ENCODE data around the gene LRMDA. TPM values are rescaled to one million over a fixed set of nuclear protein-coding genes. Genes with fewer than 3 reads are reported as not detected.

LRMDA gene
- polyA plus RNA-seq, 3 donors: 39.8 to 59.6 (median 56.4) TPM

DNA sequence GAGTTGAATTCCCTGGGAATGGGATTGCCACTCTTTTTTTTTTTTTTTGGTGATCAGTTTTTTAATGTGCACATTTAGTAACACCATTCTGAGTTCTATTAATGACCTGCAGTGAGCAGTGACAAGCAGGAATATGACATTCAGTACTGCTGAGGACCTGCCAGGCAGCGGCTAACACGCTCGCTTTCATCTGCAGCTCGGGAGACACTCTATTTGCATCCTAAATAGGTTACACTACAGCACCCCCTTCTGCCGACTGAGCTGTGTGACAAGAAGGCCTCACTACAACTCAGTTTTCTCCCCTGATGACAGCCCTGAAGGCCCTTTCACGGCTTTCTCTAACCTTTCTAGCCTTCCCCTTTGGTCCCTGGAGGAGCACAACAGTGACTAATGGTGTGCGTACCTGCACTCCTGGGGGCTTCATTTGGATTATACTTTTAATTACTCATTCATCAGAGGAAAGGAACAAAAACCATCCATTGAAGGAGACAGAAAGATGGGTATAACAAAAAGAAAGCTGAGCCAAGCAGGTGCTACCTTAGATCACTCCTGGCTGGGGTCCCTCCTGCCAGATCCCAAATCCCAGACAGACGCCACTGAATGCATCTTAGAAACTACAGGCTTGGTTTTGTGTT, 872.4 kb downstream of the LRMDA start:
- intact Hi-C loops (cut with micrococcal nuclease): no loop called here
- peaks cover 0 to 3% (median 0%) of the 10 kb centered on the region in 7 donors for H3K9me3 Mint-ChIP-seq
- DNase-seq: peak; percentile 6 to 16 (median 12)

DNA sequence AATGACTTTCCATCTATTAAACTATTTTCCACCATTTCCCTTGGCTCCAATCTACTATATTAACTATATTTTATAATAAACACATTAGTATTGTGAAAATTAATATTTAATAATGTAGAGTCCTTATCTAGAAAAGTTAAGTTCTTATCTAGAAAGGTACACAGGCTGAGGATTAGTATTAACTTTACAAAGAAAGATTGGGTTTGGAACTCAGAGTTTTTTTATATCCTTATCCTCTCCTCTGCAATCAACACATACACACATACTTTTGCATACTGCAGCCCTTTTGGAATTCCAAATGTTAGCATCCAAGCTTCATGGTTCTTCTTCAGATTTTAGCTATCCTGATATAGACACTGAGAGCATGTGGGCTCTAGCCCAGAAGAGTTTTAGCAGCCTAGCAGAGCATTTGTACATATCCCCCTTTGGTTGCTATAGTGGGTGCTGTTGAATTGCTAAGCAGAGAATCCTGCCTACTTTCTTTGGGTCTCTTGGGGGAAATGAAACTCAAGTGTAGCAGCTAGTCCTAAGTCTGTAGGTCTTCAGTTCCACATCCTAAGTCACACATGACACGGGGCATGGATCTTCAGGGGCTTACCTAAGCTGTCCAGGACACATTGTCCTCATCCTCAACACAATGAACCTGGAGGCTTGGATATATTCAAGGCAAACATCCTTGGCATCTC, 874.6 kb downstream of the LRMDA start:
- H4K20me1 ChIP-seq (ENCODE audit: insufficient read depth, low read length): no peaks in the 10 kb centered on the region
- Mint-ChIP-seq H3K9me3 (peaks cover 0 to 3% (median 0%) of the 10 kb centered on the region in 7 donors), H3K27ac (peak overlapping the region in 5 of 7 donors; percentile 66 to 88 (median 71)), H3K4me1 (peaks cover 44% of the 10 kb centered on the region), H3K27me3 (ENCODE audit: low read depth in 3 of 3) (peaks cover 1 to 5% (median 1%) of the 10 kb centered on the region in 3 donors), H3K36me3 (no peaks in the 10 kb centered on the region), H3K4me3 (no peak overlapping the region)
- no peaks in the 10 kb centered on the region for H3K36me3 ChIP-seq (replicated peaks in 1 of 2; ENCODE audit: control insufficient read depth in 1 of 2, insufficient read depth in 2 of 2, low read length in 2 of 2)
- H3K9ac ChIP-seq (ENCODE audit: insufficient read depth, low read length, poor library complexity, severe bottlenecking): no peak overlapping the region
- peak overlapping the region; percentile 40 for H3K4me2 ChIP-seq (replicated peaks; ENCODE audit: extremely low read depth, low read length, poor library complexity, severe bottlenecking)
- H3K9me3 ChIP-seq (replicated peaks in 1 of 2; ENCODE audit: control insufficient read depth in 1 of 2, insufficient read depth in 1 of 2, low read length in 2 of 2): no peaks in the 10 kb centered on the region
- no peak overlapping the region for H2AFZ ChIP-seq (ENCODE audit: insufficient read depth, low read depth, low read length, poor library complexity, severe bottlenecking)
- H3K4me3 ChIP-seq (replicated peaks in 1 of 3; ENCODE audit: low read depth in 2 of 3, low read length in 3 of 3): peak overlapping the region in 1 of 3 experiments; percentile 7
- no peaks in the 10 kb centered on the region for H3K79me2 ChIP-seq (ENCODE audit: insufficient read depth, low read length)
- H3K4me1 ChIP-seq (ENCODE audit: control insufficient read depth in 1 of 2, insufficient read depth in 2 of 2, low read length in 2 of 2): peaks cover 35 to 38% of the 10 kb centered on the region in 2 donors
- intact Hi-C loops (cut with micrococcal nuclease): no loop called here
- no CpG with 5 or more reads among the region's 1 CpG for WGBS (ENCODE audit: insufficient coverage)
- H3K27me3 ChIP-seq (ENCODE audit: control insufficient read depth in 2 of 2, insufficient read depth in 2 of 2, low read length in 2 of 2): no peaks in the 10 kb centered on the region
- TF ChIP-seq, protein P1, sequence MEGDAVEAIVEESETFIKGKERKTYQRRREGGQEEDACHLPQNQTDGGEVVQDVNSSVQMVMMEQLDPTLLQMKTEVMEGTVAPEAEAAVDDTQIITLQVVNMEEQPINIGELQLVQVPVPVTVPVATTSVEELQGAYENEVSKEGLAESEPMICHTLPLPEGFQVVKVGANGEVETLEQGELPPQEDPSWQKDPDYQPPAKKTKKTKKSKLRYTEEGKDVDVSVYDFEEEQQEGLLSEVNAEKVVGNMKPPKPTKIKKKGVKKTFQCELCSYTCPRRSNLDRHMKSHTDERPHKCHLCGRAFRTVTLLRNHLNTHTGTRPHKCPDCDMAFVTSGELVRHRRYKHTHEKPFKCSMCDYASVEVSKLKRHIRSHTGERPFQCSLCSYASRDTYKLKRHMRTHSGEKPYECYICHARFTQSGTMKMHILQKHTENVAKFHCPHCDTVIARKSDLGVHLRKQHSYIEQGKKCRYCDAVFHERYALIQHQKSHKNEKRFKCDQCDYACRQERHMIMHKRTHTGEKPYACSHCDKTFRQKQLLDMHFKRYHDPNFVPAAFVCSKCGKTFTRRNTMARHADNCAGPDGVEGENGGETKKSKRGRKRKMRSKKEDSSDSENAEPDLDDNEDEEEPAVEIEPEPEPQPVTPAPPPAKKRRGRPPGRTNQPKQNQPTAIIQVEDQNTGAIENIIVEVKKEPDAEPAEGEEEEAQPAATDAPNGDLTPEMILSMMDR (IDR thresholded peaks at IDR 0.05): no peak
- peak overlapping the region in 1 of 2 donors; percentile 60 for H3K27ac ChIP-seq (ENCODE audit: low read depth in 1 of 2, low read length in 2 of 2)
- peak in 2 of 3 donors; percentile 16 to 17 for DNase-seq

More for the DNA sequence above, 872.4 kb downstream of the LRMDA start:
- no peaks in the 10 kb centered on the region for H4K20me1 ChIP-seq (ENCODE audit: insufficient read depth, low read length)
- no peaks in the 10 kb centered on the region for H3K27me3 ChIP-seq (ENCODE audit: control insufficient read depth in 2 of 2, insufficient read depth in 2 of 2, low read length in 2 of 2)
- Mint-ChIP-seq H3K4me1 (peaks cover 36% of the 10 kb centered on the region), H3K36me3 (no peaks in the 10 kb centered on the region), H3K4me3 (no peak overlapping the region), H3K27ac (peak overlapping the region in 1 of 7 donors; percentile 37), H3K27me3 (ENCODE audit: low read depth in 3 of 3) (peaks cover 1 to 2% (median 1%) of the 10 kb centered on the region in 3 donors)
- no peak overlapping the region for H3K4me3 ChIP-seq (replicated peaks in 1 of 3; ENCODE audit: low read depth in 2 of 3, low read length in 3 of 3)
- no peak overlapping the region for H3K27ac ChIP-seq (ENCODE audit: low read depth in 1 of 2, low read length in 2 of 2)
- H2AFZ ChIP-seq (ENCODE audit: insufficient read depth, low read depth, low read length, poor library complexity, severe bottlenecking): no peak overlapping the region
- H3K4me1 ChIP-seq (ENCODE audit: control insufficient read depth in 1 of 2, insufficient read depth in 2 of 2, low read length in 2 of 2): peaks cover 29% of the 10 kb centered on the region in 2 donors
- H3K36me3 ChIP-seq (replicated peaks in 1 of 2; ENCODE audit: control insufficient read depth in 1 of 2, insufficient read depth in 2 of 2, low read length in 2 of 2): no peaks in the 10 kb centered on the region
- no peak overlapping the region for H3K4me2 ChIP-seq (replicated peaks; ENCODE audit: extremely low read depth, low read length, poor library complexity, severe bottlenecking)
- 28% methylated on average over 6 of the region's 8 CpGs for WGBS (ENCODE audit: insufficient coverage)
- no peaks in the 10 kb centered on the region for H3K9me3 ChIP-seq (replicated peaks in 1 of 2; ENCODE audit: control insufficient read depth in 1 of 2, insufficient read depth in 1 of 2, low read length in 2 of 2)
- TF ChIP-seq, protein P1 (IDR thresholded peaks at IDR 0.05): peak; percentile 24
- H3K79me2 ChIP-seq (ENCODE audit: insufficient read depth, low read length): no peaks in the 10 kb centered on the region
- no peak overlapping the region for H3K9ac ChIP-seq (ENCODE audit: insufficient read depth, low read length, poor library complexity, severe bottlenecking)

Data from CD14-positive monocyte (primary cell).